T-helper 1 cell treated with Interleukin-12 subunit alpha and Interleukin-12 subunit beta and Interleukin-4 antibody, amounts not matched to agents 30 ng/mL and 1 ng/mL, for 36 hours (primary cell): Measurements from ENCODE around the gene PLCH1. TPM values are rescaled to one million over a fixed set of nuclear protein-coding genes. Genes with fewer than 3 reads are reported as not detected.

Experiments
- intact Hi-C: fragments of 100-400 bp; cut with micrococcal nuclease; formaldehyde crosslinking; loops from one replicate; pipeline ENCODE4 v1.15.1; 2024
- total RNA-seq: library from RNA; stranded (reverse); gene quantifications from 2 replicates; pipeline ENCODE4 v1.2.3, GENCODE V29; 2022

Gene PLCH1
- total RNA-seq, 1 donor from 2014 or later = 0.88 TPM

DNA sequence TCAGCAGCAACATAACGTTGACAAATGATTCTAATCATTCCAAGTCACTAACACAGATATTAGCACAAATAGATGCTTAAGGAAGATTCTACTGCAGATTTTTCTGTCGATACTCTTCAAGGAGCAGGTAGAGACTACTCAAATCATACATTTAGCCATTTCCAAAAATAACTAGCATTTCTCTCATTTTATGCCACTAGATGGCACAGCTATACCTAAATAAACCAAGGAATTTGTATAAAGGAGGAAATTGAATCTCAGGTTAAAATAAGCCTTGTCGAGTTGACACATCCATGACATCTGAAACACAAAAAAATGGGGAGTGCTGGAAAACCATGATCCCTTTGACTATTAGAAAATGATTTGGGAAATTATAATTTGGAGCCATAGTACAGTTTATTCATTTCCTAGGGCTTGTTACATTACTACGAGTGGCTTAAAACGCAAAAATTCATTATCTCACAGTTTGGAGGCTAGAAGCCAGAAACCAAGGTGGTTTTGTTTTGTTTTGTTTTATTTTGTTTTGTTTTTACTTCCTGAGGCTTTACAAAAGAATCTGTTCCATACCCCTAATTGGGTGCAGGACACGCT lies 391.9 kb downstream of the PLCH1 start:
- intact Hi-C loops = loop anchor here (1.0 kb wide), 1 partner anchor 349 kb away; no protein-coding TSS in a partner anchor

DNA sequence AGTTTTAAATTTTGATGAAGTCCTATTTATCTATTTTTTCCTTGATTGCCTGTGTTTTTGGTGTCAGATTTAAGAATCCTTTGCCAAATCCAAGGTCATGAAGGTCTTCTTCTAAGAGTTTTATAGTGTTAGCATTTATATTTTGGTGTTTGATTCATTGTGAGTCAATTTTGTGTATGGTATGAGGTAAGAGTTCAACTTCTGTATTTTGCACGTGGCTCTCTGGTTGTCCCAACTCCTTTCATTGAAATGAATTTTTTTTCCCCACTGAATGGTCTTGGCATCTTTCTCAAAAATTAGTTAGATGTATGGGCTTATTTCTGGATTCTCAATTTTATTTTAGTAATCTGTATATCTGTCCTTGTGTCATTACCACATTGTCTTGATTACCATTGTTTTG lies 394.3 kb downstream of the PLCH1 start:
- intact Hi-C loops = no loop called here

DNA sequence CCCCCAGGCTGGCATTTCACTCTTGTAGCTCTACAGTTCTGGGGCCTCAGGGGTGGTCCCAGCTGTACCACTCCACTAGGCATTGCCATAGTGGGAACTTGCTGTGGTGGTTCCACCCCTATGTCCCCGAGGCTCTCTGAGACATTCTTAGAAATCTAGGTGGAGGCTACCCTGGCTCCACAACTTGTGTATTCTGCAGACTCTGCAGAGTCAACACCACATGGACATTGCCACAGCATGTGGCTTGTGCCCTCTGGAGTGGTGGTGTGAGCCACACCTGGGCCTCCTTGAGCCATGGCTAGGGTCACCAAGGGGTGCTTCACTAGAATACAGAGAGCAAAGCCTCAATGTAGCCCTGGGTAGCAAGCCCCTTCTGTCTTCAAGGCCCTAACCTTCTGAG lies 397.0 kb downstream of the PLCH1 start:
- intact Hi-C loops = no loop called here

DNA sequence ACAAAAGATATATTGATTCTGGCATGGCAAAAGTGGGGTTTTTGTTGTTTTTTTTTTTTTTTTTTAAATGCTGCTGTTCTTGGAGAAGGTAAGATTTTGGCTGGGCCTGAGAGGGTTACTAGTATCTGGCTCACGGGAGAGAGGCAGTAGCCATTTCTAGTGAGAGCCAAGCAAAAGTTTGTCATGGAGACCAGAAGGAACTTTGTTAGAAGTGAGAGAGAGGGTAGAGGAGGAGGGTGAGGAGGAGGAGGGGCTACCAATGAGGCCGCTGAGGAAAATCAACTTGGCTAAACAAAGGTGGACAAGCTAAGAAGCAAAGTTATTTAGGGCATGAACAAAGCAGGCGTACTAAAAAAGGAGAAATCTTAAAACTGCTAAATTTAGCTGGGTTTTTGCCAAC lies 402.5 kb downstream of the PLCH1 start:
- intact Hi-C loops = no loop called here

DNA sequence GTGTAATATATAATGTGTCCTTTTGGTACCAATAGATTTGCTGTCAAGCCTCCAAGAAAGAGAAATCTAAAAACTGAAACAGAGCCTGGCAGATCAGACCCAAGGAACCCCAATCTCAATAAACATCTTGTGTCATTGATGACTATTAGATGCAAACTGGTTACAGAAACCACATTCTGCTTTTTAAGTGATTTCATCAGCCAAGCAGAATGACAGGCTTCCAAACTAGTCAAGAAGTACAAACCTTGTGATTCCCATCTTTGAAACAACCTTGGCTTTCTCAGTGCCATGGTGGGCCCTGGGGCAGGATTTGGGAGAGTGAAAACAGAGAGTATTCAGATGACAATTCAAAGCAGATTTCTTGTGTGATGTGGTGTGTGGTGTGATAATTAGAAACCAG lies 405.8 kb downstream of the PLCH1 start:
- intact Hi-C loops = no loop called here

DNA sequence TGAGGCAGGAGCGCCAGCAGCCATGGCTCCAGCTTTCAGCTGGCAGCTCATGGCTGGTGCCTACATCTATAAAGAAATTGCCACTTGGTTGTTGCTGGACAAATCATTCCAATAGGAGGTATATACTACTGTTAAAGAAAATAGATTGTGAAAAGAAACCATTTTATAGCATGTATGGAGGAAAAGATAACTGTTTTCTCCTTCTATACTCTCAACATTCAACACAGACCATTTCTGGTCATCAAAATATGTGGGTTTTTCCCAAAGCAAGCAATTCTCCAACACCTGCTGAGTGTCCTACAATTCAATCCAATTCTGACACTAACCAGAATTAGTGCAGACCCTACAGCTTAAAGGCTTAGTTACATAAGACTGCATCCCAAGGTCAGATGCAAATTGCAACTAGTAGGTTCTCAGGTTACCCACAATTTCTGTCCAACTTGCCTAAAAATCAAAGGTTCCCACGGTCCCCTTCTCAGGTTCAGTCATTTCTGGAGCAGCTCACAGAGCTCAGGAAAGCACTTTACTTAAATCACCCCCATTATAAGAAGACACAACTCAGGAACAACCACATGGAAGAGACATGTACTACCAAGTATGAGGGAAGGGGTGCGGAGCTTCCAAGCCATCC lies 409.0 kb downstream of the PLCH1 start:
- intact Hi-C loops = no loop called here

DNA sequence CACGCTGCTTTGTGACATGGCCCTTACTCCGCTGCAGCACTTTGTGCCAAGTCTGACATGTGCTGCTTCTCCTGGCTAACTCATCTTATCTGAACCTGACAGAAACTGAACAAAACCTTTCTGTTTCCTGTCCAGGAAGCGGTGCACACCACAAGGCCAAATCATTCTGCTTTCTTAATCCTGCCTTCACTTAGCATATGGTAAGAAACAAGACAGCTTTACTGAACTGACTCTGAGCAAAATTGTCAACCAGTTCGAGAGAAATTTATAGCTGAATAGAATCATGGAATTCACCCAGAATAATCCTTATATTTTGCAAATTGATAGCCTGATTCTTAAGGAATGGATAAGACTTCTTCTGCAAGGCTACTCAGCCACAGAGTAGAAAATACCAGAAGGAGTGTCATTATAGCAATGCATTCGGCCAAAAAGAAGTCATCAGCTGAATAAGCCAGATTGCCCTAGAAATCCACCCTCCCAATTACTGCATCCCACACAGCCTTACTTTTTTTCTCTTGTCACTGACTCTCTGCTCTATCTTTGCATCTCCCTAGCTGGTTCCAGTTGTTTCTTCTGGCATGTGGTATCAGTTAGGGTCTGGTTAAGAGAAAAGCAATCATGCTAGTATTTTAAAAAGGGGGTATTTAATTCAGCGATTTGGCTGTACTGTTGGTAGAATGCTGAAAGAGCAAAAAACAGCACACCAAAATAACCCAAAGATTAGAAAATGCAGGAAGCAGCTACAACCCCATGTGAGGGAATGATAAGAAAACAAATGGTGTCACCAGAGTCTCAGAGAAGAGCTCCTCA lies 409.8 kb downstream of the PLCH1 start:
- intact Hi-C loops = no loop called here

DNA sequence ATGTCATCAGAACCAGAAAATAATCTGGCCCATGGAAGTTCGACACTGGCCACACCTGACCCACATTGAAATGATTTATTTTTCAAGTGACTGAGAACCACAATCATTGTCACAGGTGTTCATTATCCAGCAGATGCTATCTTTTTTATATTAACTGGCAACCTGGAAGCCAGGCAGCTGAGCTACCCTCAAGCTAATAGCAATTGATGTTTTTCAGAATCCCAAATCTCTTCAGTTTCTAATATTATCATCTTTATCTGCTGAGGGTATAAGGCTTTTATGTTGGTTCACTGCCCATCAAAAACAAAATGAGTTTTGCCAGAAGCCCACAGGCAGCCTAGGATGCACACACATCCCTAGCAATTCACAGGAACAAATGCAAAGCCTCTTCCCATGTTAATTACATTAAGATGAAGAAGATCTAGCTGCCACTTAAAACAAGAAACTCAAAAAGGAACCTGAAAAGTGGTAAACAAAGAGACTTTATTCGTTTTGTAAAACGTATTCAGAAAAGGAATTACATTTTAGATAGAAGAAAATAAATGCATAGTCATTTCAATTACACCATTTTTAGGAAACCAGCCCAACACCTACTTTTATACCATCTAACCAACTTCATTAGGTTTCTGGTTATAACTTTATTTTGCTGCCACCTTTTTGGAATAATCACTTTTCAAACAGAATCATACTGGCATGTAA lies 410.5 kb downstream of the PLCH1 start:
- intact Hi-C loops = no loop called here

DNA sequence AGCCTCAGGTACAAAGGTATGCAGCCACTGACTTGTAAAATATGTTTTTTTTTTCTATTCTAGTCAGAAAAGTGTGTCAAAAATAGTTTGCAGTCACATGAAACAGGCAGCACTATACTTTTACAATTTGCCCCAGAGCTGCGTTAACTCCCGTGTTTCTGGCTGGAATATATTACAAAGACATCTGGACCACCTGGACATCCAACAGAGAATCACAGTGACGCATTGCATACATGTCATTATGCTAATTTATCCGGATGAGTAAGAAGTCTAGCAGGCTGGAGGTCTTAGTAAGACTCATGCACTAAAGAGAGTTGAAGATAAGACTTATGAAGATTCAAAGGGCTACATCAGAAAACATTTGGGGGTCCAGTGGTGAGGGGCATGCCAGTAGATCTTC lies 412.2 kb downstream of the PLCH1 start:
- intact Hi-C loops = no loop called here

DNA sequence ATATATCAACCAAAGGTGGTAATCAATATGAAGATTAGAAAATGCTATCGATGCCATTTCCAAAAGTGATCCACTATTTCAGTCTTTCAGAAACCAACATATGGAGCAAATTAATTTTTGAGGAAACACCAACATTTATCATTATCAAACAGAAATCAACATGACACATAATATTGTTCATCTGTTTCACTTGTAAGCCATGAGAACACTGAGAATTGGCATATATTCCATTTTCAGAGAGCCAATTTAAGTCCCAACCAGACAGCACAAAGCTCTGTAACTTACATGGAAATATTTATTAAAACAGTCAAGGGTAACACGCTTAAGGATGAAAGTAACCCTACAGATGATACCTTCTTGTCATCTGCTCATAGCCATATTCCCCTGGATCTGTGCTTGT lies 413.8 kb downstream of the PLCH1 start:
- intact Hi-C loops = no loop called here

DNA sequence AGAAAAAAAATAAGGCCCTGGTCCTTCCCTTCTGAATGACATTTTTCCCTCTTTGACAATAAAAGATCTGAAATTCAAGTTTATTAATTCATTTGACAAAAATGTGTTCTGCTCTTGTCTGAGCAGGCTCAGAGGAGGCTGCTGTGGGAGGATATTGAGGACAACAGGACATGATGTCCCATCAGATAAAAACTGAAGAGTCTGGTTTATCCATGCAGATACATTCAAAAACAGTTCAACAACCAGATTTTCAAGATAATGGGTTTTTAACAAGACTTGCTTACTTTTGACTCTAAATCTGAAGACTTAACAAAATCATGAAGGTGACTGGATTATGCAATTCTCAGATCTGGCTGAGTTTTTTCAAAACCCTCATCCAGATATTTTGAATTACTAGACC lies 414.5 kb downstream of the PLCH1 start:
- intact Hi-C loops = no loop called here

DNA sequence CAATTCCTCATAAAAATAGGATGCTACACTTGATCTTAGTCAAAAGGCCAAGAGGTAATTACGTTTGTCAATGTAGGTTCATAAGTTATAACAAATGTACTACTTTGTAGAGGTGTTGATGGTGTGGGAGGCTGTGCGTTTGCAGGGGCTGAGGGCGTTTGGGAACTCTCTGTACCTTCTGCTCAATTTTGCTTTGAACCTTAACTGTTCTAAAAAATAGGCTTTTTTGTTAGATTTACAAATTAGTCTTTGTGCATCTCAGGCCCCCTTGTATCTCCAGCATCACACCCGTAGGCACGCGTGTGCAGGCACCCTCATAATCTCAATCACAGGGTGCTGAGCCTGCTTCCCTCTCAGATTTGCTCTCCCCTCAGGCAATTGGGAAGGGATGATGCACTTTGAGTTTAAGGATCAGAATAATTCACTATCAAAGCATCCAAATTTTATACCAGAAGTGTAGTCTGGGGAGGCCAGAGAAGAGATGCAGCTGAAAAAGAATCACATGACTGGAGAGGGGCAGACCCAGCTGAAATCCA lies 415.3 kb downstream of the PLCH1 start:
- intact Hi-C loops = no loop called here

DNA sequence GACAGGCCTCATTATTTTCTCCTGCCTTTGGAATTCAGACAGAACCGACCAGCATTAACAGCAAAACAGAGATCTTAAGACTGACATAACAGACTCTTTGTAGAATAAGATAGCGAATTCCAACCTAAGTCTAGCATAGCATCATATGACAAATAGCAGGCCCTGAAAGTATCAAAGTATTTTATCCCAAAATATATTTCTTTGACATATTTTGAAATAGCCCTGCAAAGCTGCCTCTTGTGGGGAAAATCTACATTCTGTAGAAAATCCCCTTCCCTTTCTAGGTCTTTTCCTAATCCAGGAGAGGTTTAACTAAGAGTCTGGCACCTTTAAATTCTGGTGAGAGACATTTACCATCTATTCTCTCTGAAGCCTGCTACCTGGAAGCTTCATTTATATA lies 417.0 kb downstream of the PLCH1 start:
- intact Hi-C loops = no loop called here

DNA sequence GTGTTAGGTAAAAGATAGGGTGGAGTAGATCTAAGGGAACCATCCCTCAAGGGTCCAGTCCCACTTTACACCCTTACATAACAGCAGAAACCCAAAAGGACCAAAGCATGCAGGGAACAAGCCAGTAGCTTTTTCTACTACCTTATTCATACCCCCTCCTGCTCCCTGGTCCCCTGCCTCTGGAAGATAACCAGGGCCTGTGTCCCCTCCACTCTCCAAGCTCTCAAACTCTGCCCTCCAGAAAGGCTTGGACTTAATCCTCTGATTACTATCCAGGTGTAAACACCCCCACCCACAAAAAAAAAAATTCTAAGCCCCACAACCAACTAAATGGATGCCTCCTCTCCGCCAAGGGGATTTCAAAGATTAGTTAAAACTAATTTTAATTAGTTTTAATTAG lies 417.4 kb downstream of the PLCH1 start:
- intact Hi-C loops = no loop called here

DNA sequence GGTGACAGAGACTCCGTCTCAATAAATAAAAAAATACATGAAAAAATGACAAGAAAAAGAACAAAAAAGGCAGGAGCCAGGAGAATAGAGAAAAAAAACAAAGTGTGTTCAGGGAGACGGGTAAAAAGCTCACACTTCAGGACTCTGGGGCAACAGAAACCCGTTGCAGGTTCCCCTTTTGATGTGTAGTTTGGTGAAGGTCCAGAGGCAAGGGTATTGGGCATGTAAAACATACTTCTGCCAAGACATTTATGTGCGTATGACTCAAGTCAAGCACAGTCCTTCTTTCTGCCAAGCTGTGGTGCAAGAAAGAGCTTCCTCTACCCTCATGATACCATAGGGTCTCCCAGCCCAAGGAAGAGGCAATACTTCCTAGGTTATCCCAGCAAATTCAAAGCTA lies 418.0 kb downstream of the PLCH1 start:
- intact Hi-C loops = no loop called here

DNA sequence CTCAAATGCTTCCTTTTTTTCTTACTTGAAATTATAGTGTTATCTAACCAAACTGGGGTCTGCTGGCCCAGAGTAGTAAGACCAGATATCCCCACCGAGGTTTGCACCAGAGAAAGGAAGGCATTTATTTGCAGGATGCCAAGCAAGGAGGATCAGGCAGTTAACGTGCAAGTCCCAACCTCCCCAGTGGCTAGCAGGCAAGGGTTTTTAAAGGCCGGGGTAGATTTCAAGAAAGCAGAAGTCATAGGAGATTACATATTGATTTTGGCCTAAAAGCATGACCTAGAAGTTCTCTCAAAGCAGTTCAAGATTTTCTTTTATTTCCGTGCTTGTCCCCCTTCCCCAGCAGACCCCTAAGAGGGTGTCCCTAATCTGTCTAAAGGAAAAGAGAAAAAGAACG lies 418.6 kb downstream of the PLCH1 start:
- intact Hi-C loops = no loop called here

Other genes starting within 250 kb of the PLCH1 start
- 0.46 and 0.83 TPM in 2 replicates for gene C3orf33, start 61.2 kb upstream of the PLCH1 start, total RNA-seq
- 39.2 and 42.0 TPM in 2 replicates for gene SLC33A1, start 109.4 kb upstream of the PLCH1 start, total RNA-seq
- gene GMPS, start 125.6 kb upstream of the PLCH1 start, total RNA-seq = 75.2 and 89.2 TPM in 2 replicates